GM15510 (cell line): ENCODE measurements around the gene OLFML1.

Experiments
- POLR2A ChIP-seq: IDR thresholded peaks from 3 replicates; pipeline ENCODE4 v1.6.1; 2011; ENCODE audit warnings: borderline replicate concordance; ENCODE audit not compliant: insufficient read length; ENCODE audit errors: extremely low read depth

The OLFML1 gene

DNA sequence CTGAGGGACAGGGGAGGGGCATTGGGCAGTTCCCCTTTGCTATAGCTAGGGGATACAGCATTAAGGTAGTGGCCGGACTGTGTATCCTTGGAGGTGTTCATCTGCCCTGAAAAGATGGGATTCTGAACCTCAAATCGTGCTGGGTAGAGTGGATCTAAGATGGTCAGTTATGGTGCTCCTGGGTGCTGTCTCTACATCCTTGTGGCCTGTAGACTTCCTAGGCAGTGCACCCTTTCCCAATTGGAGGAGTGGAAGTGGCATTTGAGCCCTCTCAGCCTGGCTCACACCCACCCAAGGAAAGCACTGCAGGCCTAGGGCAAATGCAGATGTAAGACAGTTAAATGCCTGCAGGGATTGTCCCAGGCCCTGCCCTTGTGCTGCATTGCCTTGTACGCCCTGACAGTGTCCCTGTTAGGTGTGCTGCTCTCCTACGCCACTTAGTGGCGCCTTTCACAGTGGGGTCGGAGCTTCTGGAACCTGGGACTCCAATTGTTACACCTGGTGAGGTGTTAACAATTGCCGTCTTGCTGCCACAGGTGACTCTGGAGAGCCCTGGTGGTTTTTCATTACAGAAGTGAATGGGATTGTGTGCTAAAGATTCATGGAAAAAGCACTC is 63.5 kb downstream of the OLFML1 start:
- TF ChIP-seq POLR2A: no peak

DNA sequence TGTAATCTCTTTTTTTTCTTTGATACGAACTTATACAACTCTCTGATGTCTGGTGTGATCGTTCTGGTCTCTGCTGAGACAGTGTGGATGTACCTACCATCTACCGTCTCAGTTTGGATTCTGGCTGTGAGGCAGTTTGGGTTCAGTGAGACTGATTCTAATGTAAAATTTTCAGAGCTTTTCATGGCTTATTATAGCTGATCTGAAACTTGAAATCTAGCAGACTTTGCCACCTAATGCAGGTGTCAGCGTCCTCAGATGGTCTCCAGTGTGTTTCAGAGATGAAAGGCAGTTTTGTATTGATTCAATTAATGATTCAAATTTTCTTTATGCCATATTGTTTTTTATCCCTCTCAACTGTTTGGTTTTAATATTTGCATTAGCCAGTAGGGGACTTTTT is 64.4 kb downstream of the OLFML1 start:
- TF ChIP-seq POLR2A: no peak

DNA sequence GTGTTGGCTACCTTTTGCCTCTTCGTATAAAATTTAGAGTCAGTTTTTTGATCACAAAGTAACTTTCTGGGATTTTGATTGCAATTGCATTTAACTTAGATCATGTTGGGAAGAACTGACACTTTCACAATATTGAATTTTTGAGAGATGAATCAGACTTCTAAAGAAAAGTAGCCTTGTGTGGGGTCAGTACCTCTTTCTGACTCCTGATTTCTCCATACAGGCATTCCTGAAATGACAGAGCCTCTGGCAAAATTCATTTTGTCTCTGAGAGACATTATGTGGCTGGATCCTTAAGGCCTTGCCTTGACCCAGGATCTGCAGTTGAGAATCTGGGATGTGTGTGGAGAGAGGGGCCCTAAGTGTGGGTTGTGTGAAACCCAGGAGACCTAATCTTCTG is 66.3 kb downstream of the OLFML1 start:
- no peak for TF ChIP-seq POLR2A

DNA sequence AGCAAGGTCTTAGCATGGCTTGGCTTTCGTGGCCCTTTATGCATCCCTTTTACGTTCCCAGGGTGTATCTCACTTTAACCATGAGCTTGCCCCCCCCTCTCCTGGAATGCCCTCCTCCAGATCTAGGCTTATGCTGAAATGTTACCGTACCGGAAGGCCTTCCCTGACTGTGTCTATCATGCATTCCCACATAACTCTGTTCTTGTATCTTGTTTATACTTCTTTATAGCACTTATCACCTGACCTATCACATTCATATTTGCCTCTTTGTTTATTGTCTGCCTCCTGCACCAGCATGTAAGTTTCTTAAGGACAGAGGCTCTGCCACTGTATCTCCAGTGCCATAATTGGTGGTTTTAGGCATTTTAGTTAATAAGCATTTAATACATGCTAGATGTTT is 67.4 kb downstream of the OLFML1 start:
- no peak for TF ChIP-seq POLR2A

DNA sequence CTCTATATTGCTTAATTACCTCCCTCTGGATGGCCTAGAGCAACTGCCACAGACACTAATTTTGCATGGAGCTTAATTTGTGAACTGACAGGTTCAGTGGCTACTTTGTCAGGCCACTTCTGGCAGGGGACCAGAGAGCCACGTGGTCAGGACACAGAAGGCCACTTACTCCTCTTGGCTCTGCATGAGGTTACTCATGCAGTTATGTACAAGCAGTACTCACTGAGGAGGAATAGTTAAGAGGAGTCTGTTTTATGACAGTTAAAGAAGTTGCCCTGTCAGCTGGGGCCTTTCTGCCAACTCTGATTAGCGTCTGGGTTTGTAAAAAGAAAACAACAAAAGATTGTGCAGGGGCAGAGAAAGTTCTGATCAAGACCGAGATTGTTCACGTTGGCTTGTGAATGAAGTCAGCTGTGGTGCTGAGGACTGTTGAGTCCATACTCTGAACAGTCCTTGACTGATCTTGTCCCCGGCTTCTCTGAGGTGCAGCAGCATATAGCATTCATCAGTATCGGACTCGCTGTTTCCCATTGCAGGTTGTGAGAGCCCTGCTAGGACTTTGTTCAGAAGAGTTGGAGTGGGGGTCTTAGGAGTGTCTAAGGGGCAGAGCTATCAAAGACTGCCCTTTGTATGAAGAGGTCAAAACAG is 69.9 kb downstream of the OLFML1 start:
- TF ChIP-seq POLR2A: no peak

DNA sequence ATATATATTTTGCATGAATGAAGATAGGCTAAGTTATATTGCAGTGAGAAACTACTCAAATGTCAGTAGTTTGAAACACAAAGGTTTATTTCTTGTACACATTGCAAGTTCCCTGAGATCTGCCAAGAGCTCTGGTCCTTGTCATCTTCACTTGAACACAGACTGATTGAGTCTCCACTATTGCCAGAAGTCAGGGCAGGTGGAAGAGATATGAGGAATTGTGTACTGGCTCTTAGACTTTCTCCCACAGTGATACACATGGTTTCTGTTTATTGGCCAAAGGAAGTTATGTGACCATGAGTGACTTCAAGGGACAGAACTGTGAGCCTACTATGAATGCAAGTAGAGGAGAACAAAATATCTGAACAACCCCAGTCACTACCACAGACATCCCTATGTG is 72.7 kb downstream of the OLFML1 start:
- no peak for TF ChIP-seq POLR2A

DNA sequence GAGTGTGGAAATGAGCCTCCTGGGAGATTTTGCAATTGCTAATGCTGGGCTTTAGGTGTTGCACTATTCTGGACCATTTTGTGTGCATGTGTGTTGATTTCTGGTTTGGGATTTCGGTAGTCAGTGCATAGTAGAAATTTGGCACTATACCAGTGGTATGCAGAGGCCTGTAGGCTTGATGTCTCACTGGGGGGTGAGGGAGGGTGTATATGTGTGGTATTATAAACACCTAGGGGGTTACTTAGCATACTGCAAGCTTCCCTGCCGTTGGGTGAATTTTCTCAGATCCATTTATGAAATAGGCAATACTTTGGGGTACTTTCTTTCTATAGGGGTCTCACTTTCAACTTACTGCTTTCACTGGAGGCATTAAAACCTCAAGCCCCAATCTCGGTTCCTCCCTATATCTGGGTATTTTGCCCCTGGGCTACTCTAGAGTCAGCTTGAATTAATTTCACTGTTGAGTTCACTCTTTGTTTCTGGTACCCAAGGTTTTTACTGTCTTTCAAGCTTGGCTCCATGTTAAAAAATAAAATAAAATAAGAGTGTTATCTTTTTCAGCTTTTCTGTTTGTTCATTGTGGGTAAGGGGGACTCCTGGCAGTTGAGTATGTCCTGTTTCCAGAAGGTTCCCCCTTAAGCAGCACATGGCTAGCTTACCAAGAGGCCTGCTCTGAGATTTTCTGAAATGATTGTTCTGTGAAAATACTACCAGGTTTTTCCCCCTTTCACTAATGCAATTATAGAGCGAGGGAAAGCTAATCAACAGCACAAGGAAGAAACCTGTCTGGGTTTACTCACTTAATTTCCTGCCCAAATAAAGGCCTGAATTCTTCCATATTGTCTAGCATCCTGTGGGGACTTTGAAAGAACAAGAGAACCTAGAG is 74.3 kb downstream of the OLFML1 start:
- no peak for TF ChIP-seq POLR2A
